Measurements from ENCODE around the gene EPS8L3.
"Not testable (repeated sequence)": the region's sequence is repeated elsewhere in the genome, so short reads cannot be mapped to it uniquely, and the experiment has no call there.

- TF ChIP-seq CTCF (optimal IDR thresholded peaks at IDR 0.05 in 1 of 3, IDR thresholded peaks at IDR 0.05 in 1 of 3, conservative IDR thresholded peaks at IDR 0.05 in 1 of 3; ENCODE audit: extremely low read depth in 1 of 3, insufficient read depth in 2 of 3, low read length in 3 of 3); EZH2 (IDR thresholded peaks at IDR 0.05; ENCODE audit: low read length): not testable (repeated sequence)
Observed at GRCh38 chr1:109797303-109797595, 33.5 kb upstream of the EPS8L3 start.

Data from keratinocyte (primary cell).